Smooth muscle cell of bladder (primary cell): ENCODE results near the gene CREB3. TPM values are rescaled to one million over a fixed set of nuclear protein-coding genes. Genes with fewer than 3 reads are reported as not detected.

Source experiments
- total RNA-seq: library from RNA; depleted of rRNA; stranded (reverse); fragments of >200 nt; gene quantifications from 2 replicates; pipeline ENCODE4 v1.2.3, GENCODE V29; 2014

Gene CREB3
- total RNA-seq, result 71.5 and 79.1 TPM in 2 replicates

GRCh38 chr9:35732185-35732799 lies at the start of gene CREB3, which contains the start of gene TLN1:
Gene CREB3, plus strand, starts transcription at chr9:35732666. Its CDS starts 107 bp downstream, at chr9:35732773.
Gene TLN1, minus strand, starts transcription at chr9:35732195. Its CDS starts 6,501 bp downstream, at chr9:35725694.

GRCh38 chr9:35689542-35690293 lies 42.7 kb upstream of the CREB3 start, which contains the start of gene TPM2:
Gene TPM2, minus strand, starts transcription at chr9:35689925. Its CDS starts 108 bp downstream, at chr9:35689817.

GRCh38 chr9:35748858-35749514 lies 16.5 kb downstream of the CREB3 start, which contains the start of the genes GBA2 and RGP1:
Gene GBA2, minus strand, starts transcription at chr9:35749228. Its CDS starts 524 bp downstream, at chr9:35748704.
Gene RGP1, plus strand, starts transcription at chr9:35749287. Its CDS starts 469 bp downstream, at chr9:35749756.

GRCh38 chr9:35754264-35754663 lies 21.8 kb downstream of the CREB3 start, which contains the start of gene MSMP:
Gene MSMP, minus strand, starts transcription at chr9:35754276. Its CDS starts 147 bp downstream, at chr9:35754129.

Other genes starting within 250 kb of the CREB3 start
- gene RUSC2, start 242.6 kb upstream of the CREB3 start, total RNA-seq, result 14.9 and 17.8 TPM in 2 replicates
- gene TESK1, start 127.4 kb upstream of the CREB3 start, total RNA-seq, result 7.5 and 12.2 TPM in 2 replicates
- gene CD72, start 114.3 kb upstream of the CREB3 start, total RNA-seq, result 1.6 and 1.7 TPM in 2 replicates
- not detected in 2 replicates for gene SIT1, start 81.7 kb upstream of the CREB3 start, total RNA-seq
- 28,356 and 90,129 TPM in 2 replicates for gene RMRP, start 74.6 kb upstream of the CREB3 start, total RNA-seq
- gene CCDC107, start 74.4 kb upstream of the CREB3 start, total RNA-seq, result 11.7 and 19.4 TPM in 2 replicates
- 0.09 and 0.28 TPM in 2 replicates for gene ARHGEF39, start 67.5 kb upstream of the CREB3 start, total RNA-seq
- 2.0 and 16.1 TPM in 2 replicates for gene CA9, start 58.7 kb upstream of the CREB3 start, total RNA-seq
- 1,100 and 1,291 TPM in 2 replicates for gene TPM2, start 42.7 kb upstream of the CREB3 start, total RNA-seq
- 181 and 228 TPM in 2 replicates for gene TLN1, start 471 bp upstream of the CREB3 start, total RNA-seq
- gene GBA2, start 16.6 kb downstream of the CREB3 start, total RNA-seq, result 16.8 and 20.4 TPM in 2 replicates
- 10.2 and 11.6 TPM in 2 replicates for gene RGP1, start 16.6 kb downstream of the CREB3 start, total RNA-seq
- gene MSMP, start 21.6 kb downstream of the CREB3 start, total RNA-seq, result not detected in 2 replicates
- 15.5 and 22.6 TPM in 2 replicates for gene NPR2, start 58.9 kb downstream of the CREB3 start, total RNA-seq
- 0.71 and 1.2 TPM in 2 replicates for gene SPAG8, start 79.6 kb downstream of the CREB3 start, total RNA-seq
- gene HINT2, start 82.4 kb downstream of the CREB3 start, total RNA-seq, result 22.2 and 30.4 TPM in 2 replicates
- not detected in 2 replicates for gene FAM221B, start 96.1 kb downstream of the CREB3 start, total RNA-seq
- 1.6 and 2.3 TPM in 2 replicates for gene TMEM8B, start 96.6 kb downstream of the CREB3 start, total RNA-seq
- not detected in 2 replicates for gene OR13J1, start 137.7 kb downstream of the CREB3 start, total RNA-seq
- 0.14 and 0.28 TPM in 2 replicates for gene HRCT1, start 173.5 kb downstream of the CREB3 start, total RNA-seq
- gene SPAAR, start 176.8 kb downstream of the CREB3 start, total RNA-seq, result 0.18 TPM in 1 of 2 replicates, not detected in the other
- gene OR2S2, start 225.5 kb downstream of the CREB3 start, total RNA-seq, result not detected in 2 replicates